HG03565 (cell line): ENCODE results near the gene RCSD1.
"Not testable (repeated sequence)": the region's sequence is repeated elsewhere in the genome, so short reads cannot be mapped to it uniquely, and the experiment has no call there.

ENCODE experiments used
- ATAC-seq: cut with Tn5 transposase; IDR thresholded peaks from one replicate; pipeline ENCODE4 v1.9.1; 2021; ENCODE audit warnings: mild to moderate bottlenecking, moderate library complexity; ENCODE audit not compliant: unreplicated experiment

Gene RCSD1

GRCh38 chr1:167734841-167735240 lies 104.8 kb downstream of the RCSD1 start:
- ATAC-seq, result no peak

GRCh38 chr1:167737169-167737568 lies 107.1 kb downstream of the RCSD1 start:
- no peak for ATAC-seq

- ATAC-seq, result no peak
Measured at GRCh38 chr1:167738158-167738557, 108.1 kb downstream of the RCSD1 start.

- ATAC-seq, result no peak
Measured at GRCh38 chr1:167739752-167740151, 109.7 kb downstream of the RCSD1 start.

- ATAC-seq, result not testable (repeated sequence)
Measured at GRCh38 chr1:167741103-167741502, 111.1 kb downstream of the RCSD1 start.

GRCh38 chr1:167742392-167743057 lies 112.5 kb downstream of the RCSD1 start:
- not testable (repeated sequence) for ATAC-seq

- ATAC-seq, result no peak
Measured at GRCh38 chr1:167744901-167745300, 114.9 kb downstream of the RCSD1 start.

GRCh38 chr1:167746013-167746672 lies 116.1 kb downstream of the RCSD1 start:
- ATAC-seq, result no peak

GRCh38 chr1:167746988-167747655 lies 117.1 kb downstream of the RCSD1 start:
- ATAC-seq, result no peak

GRCh38 chr1:167747988-167748387 lies 118.0 kb downstream of the RCSD1 start:
- no peak for ATAC-seq

- no peak for ATAC-seq
Measured at GRCh38 chr1:167748906-167749305, 118.9 kb downstream of the RCSD1 start.

- no peak for ATAC-seq
Measured at GRCh38 chr1:167749741-167750140, 119.7 kb downstream of the RCSD1 start.

- ATAC-seq, result no peak
Measured at GRCh38 chr1:167750641-167751040, 120.6 kb downstream of the RCSD1 start.

- no peak for ATAC-seq
Measured at GRCh38 chr1:167751676-167752075, 121.6 kb downstream of the RCSD1 start.

GRCh38 chr1:167752219-167752985 lies 122.4 kb downstream of the RCSD1 start:
- ATAC-seq, result no peak

- ATAC-seq, result no peak
Measured at GRCh38 chr1:167755654-167756053, 125.6 kb downstream of the RCSD1 start.
